C4-2B (cell line): ENCODE data around the gene COP1.

ENCODE experiments used
- ZFX ChIP-seq: fragments of 450-650 bp; IDR thresholded peaks from 2 replicates; pipeline ENCODE4 v1.6.1; 2017
- TF ChIP-seq, protein P1 (sequence below): fragments of 450-650 bp; conservative IDR thresholded peaks from 2 replicates; pipeline ENCODE4 v1.5.1; 2017; ENCODE audit warnings: mild to moderate bottlenecking

DNA sequence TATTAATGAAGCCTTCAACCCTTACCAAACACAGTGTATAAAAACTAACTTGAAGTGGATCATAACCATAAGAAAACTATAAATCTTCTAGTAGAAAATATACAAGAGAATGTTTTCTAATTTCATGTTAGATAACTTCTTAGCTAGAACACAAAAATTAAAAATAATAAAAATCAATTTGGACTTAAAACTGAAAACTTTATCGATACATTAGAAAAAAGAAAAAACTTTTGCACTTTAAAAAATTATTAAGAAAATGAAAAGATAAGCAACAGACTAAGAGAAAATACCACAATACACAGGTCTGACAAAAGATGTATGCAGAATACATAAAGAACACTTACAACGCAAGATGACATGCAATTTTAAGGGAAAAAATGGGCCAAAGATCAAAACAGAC lies 8.7 kb downstream of the COP1 start:
- TF ChIP-seq, protein P1, sequence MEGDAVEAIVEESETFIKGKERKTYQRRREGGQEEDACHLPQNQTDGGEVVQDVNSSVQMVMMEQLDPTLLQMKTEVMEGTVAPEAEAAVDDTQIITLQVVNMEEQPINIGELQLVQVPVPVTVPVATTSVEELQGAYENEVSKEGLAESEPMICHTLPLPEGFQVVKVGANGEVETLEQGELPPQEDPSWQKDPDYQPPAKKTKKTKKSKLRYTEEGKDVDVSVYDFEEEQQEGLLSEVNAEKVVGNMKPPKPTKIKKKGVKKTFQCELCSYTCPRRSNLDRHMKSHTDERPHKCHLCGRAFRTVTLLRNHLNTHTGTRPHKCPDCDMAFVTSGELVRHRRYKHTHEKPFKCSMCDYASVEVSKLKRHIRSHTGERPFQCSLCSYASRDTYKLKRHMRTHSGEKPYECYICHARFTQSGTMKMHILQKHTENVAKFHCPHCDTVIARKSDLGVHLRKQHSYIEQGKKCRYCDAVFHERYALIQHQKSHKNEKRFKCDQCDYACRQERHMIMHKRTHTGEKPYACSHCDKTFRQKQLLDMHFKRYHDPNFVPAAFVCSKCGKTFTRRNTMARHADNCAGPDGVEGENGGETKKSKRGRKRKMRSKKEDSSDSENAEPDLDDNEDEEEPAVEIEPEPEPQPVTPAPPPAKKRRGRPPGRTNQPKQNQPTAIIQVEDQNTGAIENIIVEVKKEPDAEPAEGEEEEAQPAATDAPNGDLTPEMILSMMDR = no peak
- no peak for TF ChIP-seq ZFX
